GM23338 (cell line): ENCODE results near the gene COL4A1. TPM values are rescaled to one million over a fixed set of nuclear protein-coding genes. Genes with fewer than 3 reads are reported as not detected.

Experiments
- ATAC-seq: fragments of 200-7000 bp; cut with Tn5 transposase; 3 replicates; pipeline ENCODE4 v1.9.1; 2020
- DNase-seq: peaks from one replicate; pipeline ENCODE4 v3.0.0-alpha.2; 2015; ENCODE audit warnings: low spot score
- H2AFZ ChIP-seq: fragments of 200-600 bp; sonication (generic); 2 replicates; pipeline ENCODE4 v1.8.0; 2016; ENCODE audit warnings: antibody characterized with exemption, mild to moderate bottlenecking, moderate library complexity
- H3F3A ChIP-seq: fragments of 200-600 bp; sonication (generic); replicated peaks from 2 replicates; pipeline ENCODE4 v1.8.0; 2017; ENCODE audit warnings: antibody characterized with exemption, mixed run types, low read depth
- H3K27ac ChIP-seq: fragments of 200-600 bp; sonication (generic); 2 replicates; pipeline ENCODE4 v1.6.1; 2016; ENCODE audit warnings: low read depth
- H3K27me3 ChIP-seq: fragments of 200-600 bp; sonication (generic); 2 replicates; pipeline ENCODE4 v1.8.0; 2016; ENCODE audit warnings: mild to moderate bottlenecking, mixed run types, moderate library complexity; ENCODE audit not compliant: insufficient read depth
- H3K36me3 ChIP-seq: fragments of 200-600 bp; sonication (generic); 2 replicates; pipeline ENCODE4 v1.8.0; 2016; ENCODE audit warnings: mild to moderate bottlenecking; ENCODE audit not compliant: insufficient read depth
- H3K4me1 ChIP-seq: fragments of 200-600 bp; sonication (generic); 2 replicates; pipeline ENCODE4 v1.8.0; 2016; ENCODE audit warnings: mild to moderate bottlenecking, moderate library complexity; ENCODE audit not compliant: insufficient read depth
- H3K4me2 ChIP-seq: fragments of 200-600 bp; sonication (generic); 2 replicates; pipeline ENCODE4 v1.7.1; 2017; ENCODE audit warnings: mixed run types
- H3K4me3 ChIP-seq: fragments of 200-600 bp; sonication (generic); 2 replicates; pipeline ENCODE4 v1.6.1; 2016; ENCODE audit warnings: mixed run types
- H3K79me2 ChIP-seq: fragments of 200-600 bp; sonication (generic); replicated peaks from 2 replicates; pipeline ENCODE4 v1.8.0; 2017; ENCODE audit warnings: mild to moderate bottlenecking; ENCODE audit not compliant: insufficient read depth
- H3K9me2 ChIP-seq: fragments of 200-600 bp; sonication (generic); 2 replicates; pipeline ENCODE4 v1.8.0; 2017; ENCODE audit not compliant: insufficient read depth
- H4K20me1 ChIP-seq: fragments of 200-600 bp; sonication (generic); replicated peaks from 2 replicates; pipeline ENCODE4 v1.8.0; 2017; ENCODE audit warnings: mild to moderate bottlenecking; ENCODE audit not compliant: insufficient read depth
- H3K27ac Mint-ChIP-seq: 2 replicates; pipeline ENCODE4 v1.8.0; 2020; ENCODE audit warnings: inconsistent platforms, mild to moderate bottlenecking, moderate library complexity, mixed read lengths
- H3K27me3 Mint-ChIP-seq: 3 replicates; pipeline ENCODE4 v1.8.0; 2022; ENCODE audit warnings: low read depth, mild to moderate bottlenecking, moderate library complexity, mixed read lengths, inconsistent platforms; ENCODE audit not compliant: insufficient read depth, poor library complexity
- H3K36me3 Mint-ChIP-seq: 3 replicates; pipeline ENCODE4 v1.8.0; 2021; ENCODE audit warnings: low read depth, mild to moderate bottlenecking, inconsistent platforms, moderate library complexity, mixed read lengths
- H3K4me1 Mint-ChIP-seq: 3 replicates; pipeline ENCODE4 v1.8.0; 2020; ENCODE audit warnings: mild to moderate bottlenecking, inconsistent platforms, mixed read lengths
- H3K4me3 Mint-ChIP-seq: 3 replicates; pipeline ENCODE4 v1.8.0; 2021; ENCODE audit warnings: moderate library complexity, mild to moderate bottlenecking, inconsistent platforms, mixed read lengths
- H3K9me3 Mint-ChIP-seq: 3 replicates; pipeline ENCODE4 v1.8.0; 2020; ENCODE audit warnings: moderate library complexity, mild to moderate bottlenecking, inconsistent platforms, mixed read lengths
- CREB1 ChIP-seq: fragments of 250-450 bp; sonication (Bioruptor Pico); IDR thresholded peaks from 2 replicates; pipeline ENCODE4 v1.5.0; 2020; ENCODE audit warnings: low read depth, mild to moderate bottlenecking, moderate library complexity
- EZH2 ChIP-seq: fragments of 200-600 bp; sonication (generic); IDR thresholded peaks from one replicate; pipeline ENCODE4 v1.8.0; 2017; ENCODE audit warnings: antibody characterized with exemption, mild to moderate bottlenecking, low read depth; ENCODE audit not compliant: unreplicated experiment
- EZH2phosphoT487 ChIP-seq: fragments of 200-600 bp; sonication (generic); IDR thresholded peaks from one replicate; pipeline ENCODE4 v1.8.1; 2018; ENCODE audit warnings: antibody characterized with exemption; ENCODE audit not compliant: unreplicated experiment
- JUNB ChIP-seq: IDR thresholded peaks from one replicate; pipeline ENCODE4 v1.6.1; 2016; ENCODE audit warnings: antibody characterized with exemption; ENCODE audit not compliant: unreplicated experiment
- NANOG ChIP-seq: IDR thresholded peaks from 2 replicates; pipeline ENCODE4 v1.6.1; 2016; ENCODE audit warnings: antibody characterized with exemption, borderline replicate concordance
- POLR2AphosphoS5 ChIP-seq: IDR thresholded peaks from 2 replicates; pipeline ENCODE4 v1.6.1; 2016; ENCODE audit warnings: antibody characterized with exemption, low read depth
- REST ChIP-seq: IDR thresholded peaks from one replicate; pipeline ENCODE4 v1.6.1; 2018; ENCODE audit warnings: antibody characterized with exemption; ENCODE audit not compliant: unreplicated experiment
- STAT1 ChIP-seq: IDR thresholded peaks from one replicate; pipeline ENCODE4 v1.6.1; 2016; ENCODE audit warnings: antibody characterized with exemption; ENCODE audit not compliant: unreplicated experiment
- ZNF114 ChIP-seq: fragments of 250-450 bp; sonication (Bioruptor Pico); IDR thresholded peaks from 2 replicates; pipeline ENCODE4 v1.5.0; 2020; ENCODE audit warnings: mild to moderate bottlenecking, moderate library complexity
- ZNF462 ChIP-seq: fragments of 250-450 bp; sonication (Bioruptor Pico); IDR thresholded peaks from 2 replicates; pipeline ENCODE4 v1.5.0; 2020; ENCODE audit warnings: mild to moderate bottlenecking, moderate library complexity
- polyA plus RNA-seq: library from polyadenylated mRNA; unstranded; fragments of >200 nt; fragmentation: Nextera tagmentation; extraction: Ambion mirVana; gene quantifications from 2 replicates; pipeline ENCODE4 v1.2.1, GENCODE V29; 2016
- total RNA-seq: library from RNA; depleted of rRNA; stranded (reverse); fragments of >200 nt; shearing (Covaris generic); gene quantifications from 2 replicates; pipeline ENCODE4 v1.2.3, GENCODE V29; 2014

Gene COL4A1
- total and polyA plus RNA-seq, 2 experiments from 2014 or later: 39.1 to 110 TPM

GRCh38 chr13:110308656-110309359 is 1.9 kb upstream of the COL4A1 start:
- peak; percentile 24 for ATAC-seq

GRCh38 chr13:110307767-110308655 is 1.1 kb upstream of the COL4A1 start:
- Histone ChIP-seq H3K4me2 (peak overlapping the region; percentile 95), H3K4me1 (peaks cover 25% of the 10 kb centered on the region), H4K20me1 (peaks cover 5% of the 10 kb centered on the region), H2AFZ (peak overlapping the region; percentile 12), H3F3A (no peaks in the 10 kb centered on the region), H3K27ac (no peak overlapping the region), H3K4me3 (peak overlapping the region; percentile 98), H3K27me3 (peaks cover 31% of the 10 kb centered on the region), H3K9me2 (no peaks in the 10 kb centered on the region), H3K79me2 (peaks cover 58% of the 10 kb centered on the region), H3K36me3 (peaks cover 6% of the 10 kb centered on the region; the same call in 1 of the 2 replicates)
- DNase-seq (peak; percentile 85), ATAC-seq (peak; percentile 14)
- Mint-ChIP-seq H3K9me3 (peaks cover 3% of the 10 kb centered on the region; the same call in 1 of the 3 replicates), H3K27ac (peak overlapping the region; percentile 89; the same call in 1 of the 2 replicates), H3K4me3 (peak overlapping the region; percentile 93), H3K4me1 (peaks cover 37% of the 10 kb centered on the region), H3K27me3 (peaks cover 23% of the 10 kb centered on the region), H3K36me3 (peaks cover 2% of the 10 kb centered on the region; the same call in 1 of the 3 replicates)
- TF ChIP-seq NANOG: no peak
- no peak for TF ChIP-seq STAT1
- TF ChIP-seq REST: no peak
- no peak for TF ChIP-seq JUNB
- no peak for TF ChIP-seq EZH2
- no peak for TF ChIP-seq ZNF114 (CRISPR knock-in tag)
- TF ChIP-seq ZNF462 (CRISPR knock-in tag): no peak
- no peak for TF ChIP-seq EZH2phosphoT487

More at GRCh38 chr13:110308656-110309359, 1.9 kb upstream of the COL4A1 start:
- 0 out of 2 replicates have a peak, but pooled peaks have one; percentile 22 for TF ChIP-seq POLR2AphosphoS5
- TF ChIP-seq CREB1 (CRISPR knock-in tag): no peak
- Histone ChIP-seq H3K36me3 (peaks cover 6% of the 10 kb centered on the region; the same call in 1 of the 2 replicates), H4K20me1 (peaks cover 5% of the 10 kb centered on the region), H3K4me1 (peaks cover 23% of the 10 kb centered on the region), H3F3A (no peaks in the 10 kb centered on the region), H3K9me2 (no peaks in the 10 kb centered on the region), H3K27me3 (peaks cover 31% of the 10 kb centered on the region), H3K4me2 (peak overlapping the region; percentile 95), H3K4me3 (peak overlapping the region; percentile 98), H2AFZ (peak overlapping the region; percentile 2; the same call in 1 of the 2 replicates), H3K27ac (no peak overlapping the region), H3K79me2 (peaks cover 53% of the 10 kb centered on the region)
- peaks cover 34% of the 10 kb centered on the region for H3K4me1 Mint-ChIP-seq
- H3K4me3 Mint-ChIP-seq: peak overlapping the region; percentile 93
- peaks cover 3% of the 10 kb centered on the region; the same call in 1 of the 3 replicates for H3K9me3 Mint-ChIP-seq
- DNase-seq: peak; percentile 67
- peak overlapping the region; percentile 89 for H3K27ac Mint-ChIP-seq
- peaks cover 2% of the 10 kb centered on the region; the same call in 1 of the 3 replicates for H3K36me3 Mint-ChIP-seq
- peaks cover 21% of the 10 kb centered on the region for H3K27me3 Mint-ChIP-seq
